ENCODE results near the gene ATF7. TPM values are rescaled to one million over a fixed set of nuclear protein-coding genes. Genes with fewer than 3 reads are reported as not detected.

ATF7 gene
- total and polyA plus RNA-seq, 2 of the 13 experiments (the other 11 are each of a cell fraction or from before 2014, with no cell fraction given): 9.6 to 16.2 TPM

DNA sequence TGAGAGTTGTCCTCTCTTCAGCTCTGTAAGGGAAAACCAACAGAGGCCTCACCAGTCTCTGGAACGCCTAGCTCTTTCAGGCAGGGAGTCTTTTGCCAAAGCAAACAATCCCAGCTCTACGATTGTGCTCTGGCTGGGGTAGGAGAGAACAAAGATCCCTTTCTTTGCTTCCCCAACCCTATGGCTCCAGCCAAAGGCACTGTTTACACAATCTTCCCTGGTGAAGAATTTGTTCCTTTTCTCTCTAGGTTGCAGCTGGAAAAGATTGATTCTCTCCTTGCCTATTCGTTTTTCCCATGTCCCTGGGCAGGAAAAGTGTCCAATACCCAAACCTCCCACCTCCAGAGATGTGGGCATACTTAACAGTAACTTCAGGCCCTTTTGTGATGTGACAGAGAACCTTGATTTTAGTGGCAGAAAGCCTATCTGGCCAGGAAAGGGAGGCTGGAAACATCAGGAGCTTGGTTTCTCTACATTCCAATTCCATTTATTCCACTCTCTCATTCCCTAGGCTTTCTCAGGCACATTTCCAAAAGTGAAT is 32.9 kb upstream of the ATF7 start (continued):
- TF ChIP-seq, protein P1, sequence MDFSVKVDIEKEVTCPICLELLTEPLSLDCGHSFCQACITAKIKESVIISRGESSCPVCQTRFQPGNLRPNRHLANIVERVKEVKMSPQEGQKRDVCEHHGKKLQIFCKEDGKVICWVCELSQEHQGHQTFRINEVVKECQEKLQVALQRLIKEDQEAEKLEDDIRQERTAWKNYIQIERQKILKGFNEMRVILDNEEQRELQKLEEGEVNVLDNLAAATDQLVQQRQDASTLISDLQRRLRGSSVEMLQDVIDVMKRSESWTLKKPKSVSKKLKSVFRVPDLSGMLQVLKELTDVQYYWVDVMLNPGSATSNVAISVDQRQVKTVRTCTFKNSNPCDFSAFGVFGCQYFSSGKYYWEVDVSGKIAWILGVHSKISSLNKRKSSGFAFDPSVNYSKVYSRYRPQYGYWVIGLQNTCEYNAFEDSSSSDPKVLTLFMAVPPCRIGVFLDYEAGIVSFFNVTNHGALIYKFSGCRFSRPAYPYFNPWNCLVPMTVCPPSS (IDR thresholded peaks at IDR 0.05): no peak
- TF ChIP-seq, protein P2, sequence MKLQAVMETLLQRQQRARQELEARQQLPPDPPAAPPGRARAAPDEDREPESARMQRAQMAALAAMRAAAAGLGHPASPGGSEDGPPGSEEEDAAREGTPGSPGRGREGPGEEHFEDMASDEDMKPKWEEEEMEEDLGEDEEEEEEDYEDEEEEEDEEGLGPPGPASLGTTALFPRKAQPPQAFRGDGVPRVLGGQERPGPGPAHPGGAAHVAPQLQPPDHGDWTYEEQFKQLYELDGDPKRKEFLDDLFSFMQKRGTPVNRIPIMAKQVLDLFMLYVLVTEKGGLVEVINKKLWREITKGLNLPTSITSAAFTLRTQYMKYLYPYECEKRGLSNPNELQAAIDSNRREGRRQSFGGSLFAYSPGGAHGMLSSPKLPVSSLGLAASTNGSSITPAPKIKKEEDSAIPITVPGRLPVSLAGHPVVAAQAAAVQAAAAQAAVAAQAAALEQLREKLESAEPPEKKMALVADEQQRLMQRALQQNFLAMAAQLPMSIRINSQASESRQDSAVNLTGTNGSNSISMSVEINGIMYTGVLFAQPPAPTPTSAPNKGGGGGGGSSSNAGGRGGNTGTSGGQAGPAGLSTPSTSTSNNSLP (IDR thresholded peaks at IDR 0.05; ENCODE audit: low read depth, low read length): 0 out of 2 replicates have a peak, but pooled peaks have one; percentile 34
- TF ChIP-seq, protein P3, sequence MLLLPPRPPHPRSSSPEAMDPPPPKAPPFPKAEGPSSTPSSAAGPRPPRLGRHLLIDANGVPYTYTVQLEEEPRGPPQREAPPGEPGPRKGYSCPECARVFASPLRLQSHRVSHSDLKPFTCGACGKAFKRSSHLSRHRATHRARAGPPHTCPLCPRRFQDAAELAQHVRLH (CRISPR knock-in tag; IDR thresholded peaks at IDR 0.05; ENCODE audit: borderline replicate concordance, low read depth): peak; percentile 45; the same call in 1 of the 2 replicates
- TF ChIP-seq NAIF1 (CRISPR knock-in tag; IDR thresholded peaks at IDR 0.05; ENCODE audit: borderline replicate concordance) (no peak), ZNF337 (CRISPR knock-in tag; IDR thresholded peaks at IDR 0.05; ENCODE audit: borderline replicate concordance, low read depth) (no peak), GATAD1 (CRISPR knock-in tag; IDR thresholded peaks at IDR 0.05) (0 out of 2 replicates have a peak, but pooled peaks have one; percentile 28), ZNF644 (CRISPR knock-in tag; IDR thresholded peaks at IDR 0.05; ENCODE audit: low read depth) (peak; percentile 95), ZNF121 (CRISPR knock-in tag; IDR thresholded peaks at IDR 0.05) (no peak), PCBP1 (IDR thresholded peaks at IDR 0.05; ENCODE audit: borderline replicate concordance, low read depth, low read length) (no peak), ZNF235 (CRISPR knock-in tag; IDR thresholded peaks at IDR 0.05; ENCODE audit: borderline replicate concordance) (no peak), ZNF232 (CRISPR knock-in tag; IDR thresholded peaks at IDR 0.05; ENCODE audit: borderline replicate concordance) (no peak), ZNF790 (CRISPR knock-in tag; IDR thresholded peaks at IDR 0.05; ENCODE audit: borderline replicate concordance) (no peak), JUN (CRISPR knock-in tag; IDR thresholded peaks at IDR 0.05) (no peak)
- TF ChIP-seq, protein P4, sequence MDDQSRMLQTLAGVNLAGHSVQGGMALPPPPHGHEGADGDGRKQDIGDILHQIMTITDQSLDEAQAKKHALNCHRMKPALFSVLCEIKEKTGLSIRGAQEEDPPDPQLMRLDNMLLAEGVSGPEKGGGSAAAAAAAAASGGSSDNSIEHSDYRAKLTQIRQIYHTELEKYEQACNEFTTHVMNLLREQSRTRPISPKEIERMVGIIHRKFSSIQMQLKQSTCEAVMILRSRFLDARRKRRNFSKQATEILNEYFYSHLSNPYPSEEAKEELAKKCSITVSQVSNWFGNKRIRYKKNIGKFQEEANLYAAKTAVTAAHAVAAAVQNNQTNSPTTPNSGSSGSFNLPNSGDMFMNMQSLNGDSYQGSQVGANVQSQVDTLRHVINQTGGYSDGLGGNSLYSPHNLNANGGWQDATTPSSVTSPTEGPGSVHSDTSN (CRISPR knock-in tag; IDR thresholded peaks at IDR 0.05; ENCODE audit: borderline replicate concordance): no peak
- TF ChIP-seq, protein P5, sequence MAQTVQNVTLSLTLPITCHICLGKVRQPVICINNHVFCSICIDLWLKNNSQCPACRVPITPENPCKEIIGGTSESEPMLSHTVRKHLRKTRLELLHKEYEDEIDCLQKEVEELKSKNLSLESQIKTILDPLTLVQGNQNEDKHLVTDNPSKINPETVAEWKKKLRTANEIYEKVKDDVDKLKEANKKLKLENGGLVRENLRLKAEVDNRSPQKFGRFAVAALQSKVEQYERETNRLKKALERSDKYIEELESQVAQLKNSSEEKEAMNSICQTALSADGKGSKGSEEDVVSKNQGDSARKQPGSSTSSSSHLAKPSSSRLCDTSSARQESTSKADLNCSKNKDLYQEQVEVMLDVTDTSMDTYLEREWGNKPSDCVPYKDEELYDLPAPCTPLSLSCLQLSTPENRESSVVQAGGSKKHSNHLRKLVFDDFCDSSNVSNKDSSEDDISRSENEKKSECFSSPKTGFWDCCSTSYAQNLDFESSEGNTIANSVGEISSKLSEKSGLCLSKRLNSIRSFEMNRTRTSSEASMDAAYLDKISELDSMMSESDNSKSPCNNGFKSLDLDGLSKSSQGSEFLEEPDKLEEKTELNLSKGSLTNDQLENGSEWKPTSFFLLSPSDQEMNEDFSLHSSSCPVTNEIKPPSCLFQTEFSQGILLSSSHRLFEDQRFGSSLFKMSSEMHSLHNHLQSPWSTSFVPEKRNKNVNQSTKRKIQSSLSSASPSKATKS (CRISPR knock-in tag; IDR thresholded peaks at IDR 0.05): no peak
- TF ChIP-seq, protein P6, sequence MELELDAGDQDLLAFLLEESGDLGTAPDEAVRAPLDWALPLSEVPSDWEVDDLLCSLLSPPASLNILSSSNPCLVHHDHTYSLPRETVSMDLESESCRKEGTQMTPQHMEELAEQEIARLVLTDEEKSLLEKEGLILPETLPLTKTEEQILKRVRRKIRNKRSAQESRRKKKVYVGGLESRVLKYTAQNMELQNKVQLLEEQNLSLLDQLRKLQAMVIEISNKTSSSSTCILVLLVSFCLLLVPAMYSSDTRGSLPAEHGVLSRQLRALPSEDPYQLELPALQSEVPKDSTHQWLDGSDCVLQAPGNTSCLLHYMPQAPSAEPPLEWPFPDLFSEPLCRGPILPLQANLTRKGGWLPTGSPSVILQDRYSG (CRISPR knock-in tag; IDR thresholded peaks at IDR 0.05): no peak

Measured in HepG2 (cell line).